Measurements from ENCODE around the gene TSFM.

DNA sequence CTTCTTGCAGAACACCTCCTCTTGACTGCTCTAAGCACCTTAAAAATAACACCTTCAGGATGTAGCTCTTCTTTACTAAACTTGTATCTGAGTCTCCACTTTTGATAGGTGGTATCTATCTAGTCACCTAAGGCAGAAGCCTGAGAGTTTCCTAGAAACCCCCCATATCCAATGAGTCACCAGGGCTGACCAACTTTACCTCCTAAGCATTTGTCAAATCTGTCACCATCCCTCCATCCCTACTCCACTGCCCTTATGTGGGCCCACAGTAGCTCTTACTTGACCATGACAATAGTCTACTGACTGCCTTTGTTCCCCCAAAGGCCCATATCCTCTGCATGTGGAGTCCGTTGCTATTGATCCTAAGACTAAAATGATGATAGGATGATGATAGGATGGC, 20.0 kb downstream of the TSFM start:
- TF ChIP-seq, protein P1, sequence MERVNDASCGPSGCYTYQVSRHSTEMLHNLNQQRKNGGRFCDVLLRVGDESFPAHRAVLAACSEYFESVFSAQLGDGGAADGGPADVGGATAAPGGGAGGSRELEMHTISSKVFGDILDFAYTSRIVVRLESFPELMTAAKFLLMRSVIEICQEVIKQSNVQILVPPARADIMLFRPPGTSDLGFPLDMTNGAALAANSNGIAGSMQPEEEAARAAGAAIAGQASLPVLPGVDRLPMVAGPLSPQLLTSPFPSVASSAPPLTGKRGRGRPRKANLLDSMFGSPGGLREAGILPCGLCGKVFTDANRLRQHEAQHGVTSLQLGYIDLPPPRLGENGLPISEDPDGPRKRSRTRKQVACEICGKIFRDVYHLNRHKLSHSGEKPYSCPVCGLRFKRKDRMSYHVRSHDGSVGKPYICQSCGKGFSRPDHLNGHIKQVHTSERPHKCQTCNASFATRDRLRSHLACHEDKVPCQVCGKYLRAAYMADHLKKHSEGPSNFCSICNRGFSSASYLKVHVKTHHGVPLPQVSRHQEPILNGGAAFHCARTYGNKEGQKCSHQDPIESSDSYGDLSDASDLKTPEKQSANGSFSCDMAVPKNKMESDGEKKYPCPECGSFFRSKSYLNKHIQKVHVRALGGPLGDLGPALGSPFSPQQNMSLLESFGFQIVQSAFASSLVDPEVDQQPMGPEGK (tag by site-specific recombination; IDR thresholded peaks at IDR 0.05) = no peak
- TF ChIP-seq YY1 (tag by site-specific recombination; IDR thresholded peaks at IDR 0.05) (no peak), ZNF747 (tag by site-specific recombination; IDR thresholded peaks at IDR 0.05) (no peak), ZNF473 (tag by site-specific recombination; IDR thresholded peaks at IDR 0.05) (no peak)
- TF ChIP-seq, protein P2, sequence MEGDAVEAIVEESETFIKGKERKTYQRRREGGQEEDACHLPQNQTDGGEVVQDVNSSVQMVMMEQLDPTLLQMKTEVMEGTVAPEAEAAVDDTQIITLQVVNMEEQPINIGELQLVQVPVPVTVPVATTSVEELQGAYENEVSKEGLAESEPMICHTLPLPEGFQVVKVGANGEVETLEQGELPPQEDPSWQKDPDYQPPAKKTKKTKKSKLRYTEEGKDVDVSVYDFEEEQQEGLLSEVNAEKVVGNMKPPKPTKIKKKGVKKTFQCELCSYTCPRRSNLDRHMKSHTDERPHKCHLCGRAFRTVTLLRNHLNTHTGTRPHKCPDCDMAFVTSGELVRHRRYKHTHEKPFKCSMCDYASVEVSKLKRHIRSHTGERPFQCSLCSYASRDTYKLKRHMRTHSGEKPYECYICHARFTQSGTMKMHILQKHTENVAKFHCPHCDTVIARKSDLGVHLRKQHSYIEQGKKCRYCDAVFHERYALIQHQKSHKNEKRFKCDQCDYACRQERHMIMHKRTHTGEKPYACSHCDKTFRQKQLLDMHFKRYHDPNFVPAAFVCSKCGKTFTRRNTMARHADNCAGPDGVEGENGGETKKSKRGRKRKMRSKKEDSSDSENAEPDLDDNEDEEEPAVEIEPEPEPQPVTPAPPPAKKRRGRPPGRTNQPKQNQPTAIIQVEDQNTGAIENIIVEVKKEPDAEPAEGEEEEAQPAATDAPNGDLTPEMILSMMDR (tag by site-specific recombination; IDR thresholded peaks at IDR 0.05) = no peak
- TF ChIP-seq, protein P3, sequence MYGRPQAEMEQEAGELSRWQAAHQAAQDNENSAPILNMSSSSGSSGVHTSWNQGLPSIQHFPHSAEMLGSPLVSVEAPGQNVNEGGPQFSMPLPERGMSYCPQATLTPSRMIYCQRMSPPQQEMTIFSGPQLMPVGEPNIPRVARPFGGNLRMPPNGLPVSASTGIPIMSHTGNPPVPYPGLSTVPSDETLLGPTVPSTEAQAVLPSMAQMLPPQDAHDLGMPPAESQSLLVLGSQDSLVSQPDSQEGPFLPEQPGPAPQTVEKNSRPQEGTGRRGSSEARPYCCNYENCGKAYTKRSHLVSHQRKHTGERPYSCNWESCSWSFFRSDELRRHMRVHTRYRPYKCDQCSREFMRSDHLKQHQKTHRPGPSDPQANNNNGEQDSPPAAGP (tag by site-specific recombination; IDR thresholded peaks at IDR 0.05) = no peak
- TF ChIP-seq, protein P4, sequence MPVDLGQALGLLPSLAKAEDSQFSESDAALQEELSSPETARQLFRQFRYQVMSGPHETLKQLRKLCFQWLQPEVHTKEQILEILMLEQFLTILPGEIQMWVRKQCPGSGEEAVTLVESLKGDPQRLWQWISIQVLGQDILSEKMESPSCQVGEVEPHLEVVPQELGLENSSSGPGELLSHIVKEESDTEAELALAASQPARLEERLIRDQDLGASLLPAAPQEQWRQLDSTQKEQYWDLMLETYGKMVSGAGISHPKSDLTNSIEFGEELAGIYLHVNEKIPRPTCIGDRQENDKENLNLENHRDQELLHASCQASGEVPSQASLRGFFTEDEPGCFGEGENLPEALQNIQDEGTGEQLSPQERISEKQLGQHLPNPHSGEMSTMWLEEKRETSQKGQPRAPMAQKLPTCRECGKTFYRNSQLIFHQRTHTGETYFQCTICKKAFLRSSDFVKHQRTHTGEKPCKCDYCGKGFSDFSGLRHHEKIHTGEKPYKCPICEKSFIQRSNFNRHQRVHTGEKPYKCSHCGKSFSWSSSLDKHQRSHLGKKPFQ (tag by site-specific recombination; IDR thresholded peaks at IDR 0.05) = no peak

All from HEK293 (cell line).